Measurements from ENCODE around the gene DCXR.

Gene DCXR

DNA sequence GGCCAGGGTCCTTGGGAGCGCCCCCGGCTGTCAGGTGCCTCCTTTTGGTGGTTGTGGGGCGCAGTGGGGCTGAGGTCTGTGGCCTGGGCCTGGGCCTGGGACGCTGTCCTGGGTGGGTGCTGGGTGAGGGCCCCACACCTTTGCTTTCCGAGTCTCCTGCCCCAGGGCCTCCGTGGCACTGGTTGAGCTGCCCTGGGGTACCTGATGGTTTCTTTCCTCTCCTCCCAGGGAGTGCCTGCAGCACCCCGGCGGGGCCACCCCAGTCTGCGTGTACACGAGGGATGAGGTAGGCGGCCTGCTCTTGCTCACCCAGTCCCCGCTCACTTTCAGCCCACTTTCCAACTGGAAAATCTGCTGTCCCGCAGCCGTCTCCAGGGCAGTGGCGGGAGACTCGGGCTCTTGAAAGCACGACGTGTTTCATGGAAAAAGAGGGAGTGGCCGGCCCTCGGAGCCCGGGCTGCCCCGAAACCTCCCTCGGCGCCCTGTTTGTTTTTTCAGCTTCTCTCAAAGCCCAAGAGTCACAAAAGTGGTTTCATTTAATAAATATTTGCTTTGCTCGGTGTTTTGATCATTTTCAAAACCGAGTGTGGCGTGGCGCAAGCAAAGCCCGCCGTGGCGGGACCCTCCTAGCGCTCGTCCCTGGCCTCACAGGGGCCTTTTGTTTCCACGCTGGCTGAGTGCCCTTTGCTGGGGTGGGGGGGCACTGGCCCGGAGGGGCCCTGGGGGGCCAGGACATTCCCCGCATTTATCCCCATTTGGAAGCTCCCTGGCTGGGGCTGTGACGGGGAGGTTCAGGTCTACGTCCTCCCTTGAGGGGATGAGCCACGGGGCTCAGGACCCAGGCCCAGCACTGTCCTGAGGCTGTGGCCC, 42.7 kb downstream of the DCXR start:
- no peak for DNase-seq

GRCh38 chr17:81993729-81994592, 43.5 kb downstream of the DCXR start:
- no peak for DNase-seq

DNA sequence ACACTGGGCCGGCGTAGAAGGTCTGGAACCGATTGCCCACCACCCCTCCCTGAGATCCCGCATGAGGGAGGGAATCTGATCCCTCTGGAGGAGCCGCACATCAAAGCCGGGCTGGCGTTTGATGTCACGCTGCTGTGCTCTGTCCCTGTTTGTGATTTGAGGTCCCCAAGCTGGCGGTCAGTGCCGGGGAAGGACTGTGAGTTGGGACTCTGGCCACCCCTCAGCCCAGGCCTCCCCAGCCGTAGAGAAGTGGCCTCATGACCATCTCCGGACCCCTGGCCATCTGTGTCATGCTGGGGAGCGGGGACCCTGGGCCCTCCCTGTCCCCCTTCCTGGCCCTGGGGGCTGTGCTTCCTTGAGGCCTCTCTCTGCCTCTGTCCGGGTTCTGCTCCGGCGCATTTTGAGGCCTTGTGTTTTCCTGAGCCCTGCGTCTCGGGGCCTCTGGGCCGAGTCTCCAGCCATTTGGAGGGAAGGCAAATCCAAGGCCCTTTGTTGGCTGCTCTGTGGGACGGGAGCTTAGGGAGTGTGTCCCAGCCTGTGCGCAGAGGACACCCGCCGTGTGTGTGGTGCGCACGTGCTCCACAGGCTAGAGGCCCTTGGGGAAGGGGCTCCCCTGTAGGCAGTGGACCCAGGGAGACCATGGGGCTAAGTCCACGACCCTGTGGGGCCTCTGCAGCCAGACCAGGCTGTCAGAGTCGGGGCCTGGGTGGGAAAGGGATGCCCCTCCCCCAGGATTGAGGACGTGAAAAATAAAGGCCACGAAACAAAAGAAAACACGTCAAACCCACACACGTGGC, 45.0 kb downstream of the DCXR start:
- DNase-seq: no peak

- DNase-seq: peak; percentile 93
Observed at GRCh38 chr17:81991684-81992305, 45.7 kb downstream of the DCXR start.

GRCh38 chr17:81990836-81991683, 46.4 kb downstream of the DCXR start:
- DNase-seq: no peak

DNA sequence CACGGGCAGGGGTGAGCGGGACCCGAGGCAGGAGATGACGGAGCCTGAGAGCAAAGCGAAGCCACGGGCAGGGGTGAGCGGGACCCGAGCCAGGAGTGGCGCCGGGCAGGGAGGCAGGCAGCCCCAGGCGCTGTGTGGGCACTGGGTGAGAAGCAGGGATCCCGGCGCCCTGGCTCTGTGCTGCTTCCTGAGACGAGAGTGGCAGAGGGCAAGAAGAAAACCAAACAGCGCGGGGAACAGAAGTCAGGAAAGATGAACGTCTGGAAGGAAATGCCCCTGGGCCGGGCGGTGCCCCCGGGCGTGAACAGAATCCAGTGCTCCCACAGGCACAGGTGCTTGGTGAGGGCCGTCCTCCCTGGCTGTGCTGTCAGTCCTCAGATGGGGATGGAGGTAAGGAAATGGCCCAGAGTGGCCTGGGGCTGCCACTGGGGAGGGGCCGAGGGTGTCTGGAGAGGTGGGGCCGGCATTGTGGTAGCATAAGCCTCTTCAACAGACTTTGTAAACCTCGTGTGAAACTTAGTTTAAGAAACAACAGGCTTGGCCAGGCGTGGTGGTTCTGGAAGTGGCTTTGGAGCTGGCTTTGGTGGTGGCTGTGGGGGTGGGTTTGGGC, 50.2 kb downstream of the DCXR start:
- DNase-seq: no peak

GRCh38 chr17:81986606-81987005, 50.9 kb downstream of the DCXR start:
- no peak for DNase-seq
